SK-N-SH (cell line): ENCODE results near the gene HIVEP2. TPM values are rescaled to one million over a fixed set of nuclear protein-coding genes. Genes with fewer than 3 reads are reported as not detected.

Source experiments
- CTCF ChIA-PET: fragments of 300-600, 350-600 bp; formaldehyde crosslinking; extraction: SDS; loops from one replicate; lab custom pipeline; 2021; lab: Yijun Ruan, JAX
- POLR2A ChIA-PET: fragments of 350-600 bp; sonication (Branson Sonifier 250); formaldehyde crosslinking; extraction: SDS; loops from one replicate; lab custom pipeline; 2020; ENCODE audit warnings: antibody characterized with exemption, inconsistent platforms; lab: Yijun Ruan, JAX
- DNase-seq: peaks from one replicate; pipeline ENCODE4 v3.0.0; 2012
- H2AFZ ChIP-seq: fragments of 200-600 bp; sonication (generic); 2 replicates; pipeline ENCODE4 v1.8.1; 2016; ENCODE audit warnings: antibody characterized with exemption, mild to moderate bottlenecking, low read depth
- H3F3A ChIP-seq: fragments of 200-600 bp; sonication (generic); replicated peaks from 2 replicates; pipeline ENCODE3; 2016; ENCODE audit warnings: antibody characterized with exemption, mild to moderate bottlenecking; ENCODE audit not compliant: insufficient read depth
- H3K27ac ChIP-seq, 2 experiments: fragments of 200-500 bp in 1 of 2; fragments of 200-600 bp in 1 of 2; sonication (Bioruptor generic) in 1 of 2; sonication (generic), shearing (Covaris generic) in 1 of 2; 2 replicates each; pipeline versions ENCODE4 v1.5.1 to v1.6.1; 2014 to 2016; ENCODE audit warnings: low read depth in 2 of 2, inconsistent platforms in 1 of 2, low read length in 1 of 2, mild to moderate bottlenecking in 1 of 2, mixed read lengths in 1 of 2
- H3K27me3 ChIP-seq: fragments of 200-600 bp; sonication (generic), shearing (Covaris generic); 2 replicates; pipeline ENCODE4 v1.6.1; 2016; ENCODE audit warnings: mixed run types; ENCODE audit not compliant: insufficient read depth
- H3K36me3 ChIP-seq, 2 experiments: fragments of 200-500 bp in 1 of 2; fragments of 200-600 bp in 1 of 2; sonication (Bioruptor generic) in 1 of 2; sonication (generic) in 1 of 2; replicated peaks in 1 of 2; 2 replicates each; pipeline versions ENCODE3 to v1.5.1; 2014 to 2016; ENCODE audit warnings: low read length in 1 of 2, mild to moderate bottlenecking in 1 of 2; ENCODE audit not compliant: insufficient read depth in 2 of 2, control insufficient read depth in 1 of 2
- H3K4me1 ChIP-seq, 2 experiments: fragments of 200-500 bp in 1 of 2; fragments of 200-600 bp in 1 of 2; sonication (Bioruptor generic) in 1 of 2; sonication (generic), shearing (Covaris generic) in 1 of 2; 2 replicates each; pipeline versions ENCODE4 v1.5.1 to v1.6.1; 2014 to 2016; ENCODE audit warnings: low read depth in 1 of 2, low read length in 1 of 2, mixed run types in 1 of 2; ENCODE audit not compliant: insufficient read depth in 2 of 2, control insufficient read depth in 1 of 2
- H3K4me2 ChIP-seq: fragments of 200-600 bp; sonication (generic), shearing (Covaris generic); 2 replicates; pipeline ENCODE4 v1.6.1; 2017; ENCODE audit warnings: mixed run types
- H3K4me3 ChIP-seq, 2 experiments: fragments of 200-500 bp in 1 of 2; fragments of 200-600 bp in 1 of 2; sonication (Bioruptor generic) in 1 of 2; sonication (generic), shearing (Covaris generic) in 1 of 2; 2 replicates each; pipeline versions ENCODE4 v1.5.1 to v1.8.1; 2014 to 2016; ENCODE audit warnings: low read depth in 2 of 2, inconsistent platforms in 1 of 2, low read length in 1 of 2, mild to moderate bottlenecking in 1 of 2, mixed read lengths in 1 of 2, moderate library complexity in 1 of 2
- H3K79me2 ChIP-seq: fragments of 200-600 bp; sonication (generic); 2 replicates; pipeline ENCODE4 v1.8.1; 2017; ENCODE audit warnings: mild to moderate bottlenecking; ENCODE audit not compliant: insufficient read depth
- H3K9ac ChIP-seq: fragments of 200-600 bp; sonication (generic); 2 replicates; pipeline ENCODE4 v1.6.1; 2017; ENCODE audit warnings: mixed run types
- H3K9me2 ChIP-seq: fragments of 200-600 bp; sonication (generic); 2 replicates; pipeline ENCODE4 v1.6.1; 2017; ENCODE audit warnings: mixed run types
- H3K9me3 ChIP-seq: fragments of 200-600 bp; sonication (generic); 2 replicates; pipeline ENCODE4 v1.6.1; 2017; ENCODE audit warnings: mixed run types, mild to moderate bottlenecking, moderate library complexity
- H4K20me1 ChIP-seq: fragments of 200-600 bp; sonication (generic); 2 replicates; pipeline ENCODE4 v1.6.1; 2017; ENCODE audit warnings: mild to moderate bottlenecking, mixed run types; ENCODE audit not compliant: insufficient read depth
- ELF1 ChIP-seq: IDR thresholded peaks from 2 replicates; pipeline ENCODE4 v1.4.0; 2012
- EP300 ChIP-seq, 2 experiments: IDR thresholded peaks; 2 replicates each; pipeline versions ENCODE4 v1.4.0 to v1.6.1; 2012; ENCODE audit warnings: borderline replicate concordance in 1 of 2, low read depth in 1 of 2, low read length in 1 of 2
- MAX ChIP-seq: IDR thresholded peaks from 2 replicates; pipeline ENCODE4 v1.4.0; 2012; ENCODE audit warnings: low read depth
- MXI1 ChIP-seq: IDR thresholded peaks from 2 replicates; pipeline ENCODE4 v1.6.1; 2012; ENCODE audit warnings: mild to moderate bottlenecking, low read depth, low read length, improper control_type of control experiment
- NFIC ChIP-seq: IDR thresholded peaks from 2 replicates; pipeline ENCODE4 v1.4.0; 2012; ENCODE audit warnings: borderline replicate concordance
- RFX5 ChIP-seq: IDR thresholded peaks from 2 replicates; pipeline ENCODE4 v1.6.1; 2012; ENCODE audit warnings: mild to moderate bottlenecking, improper control_type of control experiment, low read length
- TAF1 ChIP-seq: IDR thresholded peaks from 2 replicates; pipeline ENCODE4 v1.6.1; 2012; ENCODE audit warnings: low read depth, mild to moderate bottlenecking, low read length, moderate library complexity, borderline replicate concordance
- TCF12 ChIP-seq: IDR thresholded peaks from 2 replicates; pipeline ENCODE4 v1.4.0; 2012
- USF2 ChIP-seq: fragments of 150-350 bp; IDR thresholded peaks from 2 replicates; pipeline ENCODE4 v1.6.1; 2017; ENCODE audit warnings: antibody characterized with exemption, low read length, low read depth, borderline replicate concordance
- YY1 ChIP-seq: IDR thresholded peaks from 2 replicates; pipeline ENCODE4 v1.4.0; 2012; ENCODE audit warnings: low read depth, mild to moderate bottlenecking
- WGBS: methylation state at CpG from one replicate; pipeline ENCODE4 v1.1.6; 2017; ENCODE audit warnings: low lambda C conversion rate; 5-methylcytosine and 5-hydroxymethylcytosine counted together
- polyA plus RNA-seq, 3 experiments: library from polyadenylated mRNA; depleted of rRNA; stranded (reverse); fragments of >200 nt; gene quantifications; 2 replicates each; pipeline ENCODE4 v1.2.3, GENCODE V29; 2012
- TF ChIP-seq, protein P1 (sequence below): IDR thresholded peaks from 2 replicates; pipeline ENCODE4 v1.6.1; 2012; ENCODE audit warnings: mild to moderate bottlenecking, low read depth, low read length, moderate library complexity

Gene HIVEP2
- polyA plus RNA-seq, 1 of the 3 experiments (the other 2 are of a cell fraction), result 2.5 TPM

DNA sequence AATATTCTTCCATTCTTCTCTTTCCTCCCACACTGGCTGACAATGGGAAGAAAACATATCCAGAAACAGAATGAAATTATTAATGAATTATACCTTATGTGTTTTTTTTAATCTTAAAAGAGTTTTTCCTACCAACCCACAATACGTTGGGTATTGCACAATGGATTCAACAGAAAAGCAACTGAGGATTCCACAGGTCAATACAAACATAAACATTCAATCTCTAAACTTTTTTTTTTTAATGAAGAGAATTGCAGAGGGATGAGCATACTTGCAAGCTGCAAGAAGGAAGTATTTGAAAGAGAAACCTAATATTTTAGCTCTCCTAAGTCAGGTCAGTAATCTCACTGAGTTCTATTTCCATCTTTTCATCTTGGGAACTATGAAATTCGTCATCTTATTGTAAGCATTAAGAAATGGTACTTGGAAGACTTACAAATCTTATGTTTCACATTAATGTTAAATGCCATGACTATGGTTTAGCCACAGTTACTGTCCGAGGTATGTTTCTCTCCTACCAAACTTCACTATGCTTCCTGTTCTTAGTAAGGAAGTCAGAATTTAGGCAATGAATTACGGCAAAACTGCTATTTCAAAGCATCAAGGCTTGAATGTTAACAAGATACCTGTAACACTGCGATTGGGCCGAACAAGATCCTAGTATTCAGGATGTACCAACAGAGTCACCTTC is 100.8 kb downstream of the HIVEP2 start:
- H3K79me2 ChIP-seq, result peaks cover 58% of the 10 kb centered on the region
- no peak for DNase-seq

DNA sequence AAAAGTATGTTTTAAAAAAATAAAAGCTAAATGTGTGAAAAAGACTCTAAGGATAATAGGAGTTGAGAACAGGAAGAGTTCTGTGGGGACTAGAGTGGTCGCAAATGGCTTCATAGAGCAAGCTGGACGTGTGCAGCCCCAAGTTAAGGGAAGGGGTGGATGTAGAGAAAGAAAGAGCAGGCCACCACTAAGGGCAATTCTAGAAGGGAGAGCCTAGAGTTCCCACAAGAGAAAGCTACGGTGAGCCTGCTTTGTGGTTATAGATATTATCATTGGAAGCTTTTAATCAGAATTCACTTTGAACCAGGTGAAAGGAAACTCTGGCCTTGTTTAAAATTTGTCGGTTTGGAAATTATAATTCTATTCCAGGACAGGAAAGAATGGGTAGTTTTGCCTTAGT is 101.6 kb downstream of the HIVEP2 start:
- POLR2A ChIA-PET, result interaction anchor here (1.2 kb wide), 1 partner anchor 141 kb away, joined by 4 read pairs; no protein-coding TSS in a partner anchor
- Histone ChIP-seq H2AFZ (peak overlapping the region; percentile 76; the same call in 1 of the 2 replicates), H3K4me2 (peak overlapping the region; percentile 91), H3K9ac (peak overlapping the region; percentile 82), H3K36me3 (no peaks in the 10 kb centered on the region), H3F3A (peaks cover 63% of the 10 kb centered on the region), H3K4me3 (0 out of 4 replicates have a peak overlapping the region, but pooled peaks of 1 of the 2 experiments have one; percentile 32), H3K4me1 (peaks cover 50 to 53% of the 10 kb centered on the region in 2 experiments), H3K27me3 (no peaks in the 10 kb centered on the region), H3K79me2 (peaks cover 52% of the 10 kb centered on the region), H3K9me3 (no peaks in the 10 kb centered on the region), H3K27ac (peak overlapping the region; percentile 99), H4K20me1 (no peaks in the 10 kb centered on the region), H3K9me2 (no peaks in the 10 kb centered on the region)
- 57% methylated on average over 4 of the region's 4 CpGs for WGBS
- no peak for DNase-seq
- no peak for TF ChIP-seq RFX5
- no peak for TF ChIP-seq ELF1
- TF ChIP-seq, protein P1, sequence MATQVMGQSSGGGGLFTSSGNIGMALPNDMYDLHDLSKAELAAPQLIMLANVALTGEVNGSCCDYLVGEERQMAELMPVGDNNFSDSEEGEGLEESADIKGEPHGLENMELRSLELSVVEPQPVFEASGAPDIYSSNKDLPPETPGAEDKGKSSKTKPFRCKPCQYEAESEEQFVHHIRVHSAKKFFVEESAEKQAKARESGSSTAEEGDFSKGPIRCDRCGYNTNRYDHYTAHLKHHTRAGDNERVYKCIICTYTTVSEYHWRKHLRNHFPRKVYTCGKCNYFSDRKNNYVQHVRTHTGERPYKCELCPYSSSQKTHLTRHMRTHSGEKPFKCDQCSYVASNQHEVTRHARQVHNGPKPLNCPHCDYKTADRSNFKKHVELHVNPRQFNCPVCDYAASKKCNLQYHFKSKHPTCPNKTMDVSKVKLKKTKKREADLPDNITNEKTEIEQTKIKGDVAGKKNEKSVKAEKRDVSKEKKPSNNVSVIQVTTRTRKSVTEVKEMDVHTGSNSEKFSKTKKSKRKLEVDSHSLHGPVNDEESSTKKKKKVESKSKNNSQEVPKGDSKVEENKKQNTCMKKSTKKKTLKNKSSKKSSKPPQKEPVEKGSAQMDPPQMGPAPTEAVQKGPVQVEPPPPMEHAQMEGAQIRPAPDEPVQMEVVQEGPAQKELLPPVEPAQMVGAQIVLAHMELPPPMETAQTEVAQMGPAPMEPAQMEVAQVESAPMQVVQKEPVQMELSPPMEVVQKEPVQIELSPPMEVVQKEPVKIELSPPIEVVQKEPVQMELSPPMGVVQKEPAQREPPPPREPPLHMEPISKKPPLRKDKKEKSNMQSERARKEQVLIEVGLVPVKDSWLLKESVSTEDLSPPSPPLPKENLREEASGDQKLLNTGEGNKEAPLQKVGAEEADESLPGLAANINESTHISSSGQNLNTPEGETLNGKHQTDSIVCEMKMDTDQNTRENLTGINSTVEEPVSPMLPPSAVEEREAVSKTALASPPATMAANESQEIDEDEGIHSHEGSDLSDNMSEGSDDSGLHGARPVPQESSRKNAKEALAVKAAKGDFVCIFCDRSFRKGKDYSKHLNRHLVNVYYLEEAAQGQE, result no peak
- TF ChIP-seq MXI1, result no peak
- TF ChIP-seq USF2, result no peak
- no peak for TF ChIP-seq NFIC
- TF ChIP-seq MAX, result no peak
- no peak for TF ChIP-seq EP300 (IDR thresholded peaks at IDR 0.05; ENCODE audit: borderline replicate concordance in 1 of 2, low read depth in 1 of 2, low read length in 1 of 2)
- no peak for TF ChIP-seq YY1
- CTCF ChIA-PET, result interaction anchor here (0.9 to 1.9 kb wide), 6 partner anchors 17 to 368 kb away, joined by 3 to 7 read pairs (median 4); no protein-coding TSS in a partner anchor

More for the DNA sequence above, 100.8 kb downstream of the HIVEP2 start:
- Histone ChIP-seq H3K9ac (peak overlapping the region; percentile 82; the same call in 1 of the 2 replicates), H3K4me3 (peak overlapping the region in 1 of 2 experiments; percentile 56; a peak in 2 of 4 replicates), H3K27me3 (no peaks in the 10 kb centered on the region), H3K4me1 (peaks cover 49 to 53% of the 10 kb centered on the region in 2 experiments), H3K36me3 (no peaks in the 10 kb centered on the region), H3K4me2 (peak overlapping the region; percentile 91), H4K20me1 (no peaks in the 10 kb centered on the region), H2AFZ (no peak overlapping the region; the same call in 1 of the 2 replicates), H3K9me3 (no peaks in the 10 kb centered on the region), H3K27ac (peak overlapping the region; percentile 99), H3F3A (peaks cover 63% of the 10 kb centered on the region), H3K9me2 (no peaks in the 10 kb centered on the region)
- WGBS, result 59% methylated on average over 6 of the region's 6 CpGs
- CTCF ChIA-PET, result interaction anchor here (1.1 to 1.9 kb wide), 2 partner anchors 18 to 138 kb away, joined by 5 to 6 read pairs; no protein-coding TSS in a partner anchor
- TF ChIP-seq TAF1, result no peak
- TF ChIP-seq TCF12, result peak; percentile 29; the same call in 1 of the 2 replicates
- POLR2A ChIA-PET, result interaction anchor here (2.3 kb wide), 1 partner anchor 141 kb away, joined by 7 read pairs; no protein-coding TSS in a partner anchor
